HG02852 (cell line): ENCODE measurements around the gene ADAMTSL3.
"Not testable (repeated sequence)": the region's sequence is repeated elsewhere in the genome, so short reads cannot be mapped to it uniquely, and the experiment has no call there.

Source experiments
- ATAC-seq: cut with Tn5 transposase; IDR thresholded peaks from one replicate; pipeline ENCODE4 v1.9.1; 2021; ENCODE audit warnings: mild to moderate bottlenecking, moderate library complexity; ENCODE audit not compliant: unreplicated experiment

The ADAMTSL3 gene

DNA sequence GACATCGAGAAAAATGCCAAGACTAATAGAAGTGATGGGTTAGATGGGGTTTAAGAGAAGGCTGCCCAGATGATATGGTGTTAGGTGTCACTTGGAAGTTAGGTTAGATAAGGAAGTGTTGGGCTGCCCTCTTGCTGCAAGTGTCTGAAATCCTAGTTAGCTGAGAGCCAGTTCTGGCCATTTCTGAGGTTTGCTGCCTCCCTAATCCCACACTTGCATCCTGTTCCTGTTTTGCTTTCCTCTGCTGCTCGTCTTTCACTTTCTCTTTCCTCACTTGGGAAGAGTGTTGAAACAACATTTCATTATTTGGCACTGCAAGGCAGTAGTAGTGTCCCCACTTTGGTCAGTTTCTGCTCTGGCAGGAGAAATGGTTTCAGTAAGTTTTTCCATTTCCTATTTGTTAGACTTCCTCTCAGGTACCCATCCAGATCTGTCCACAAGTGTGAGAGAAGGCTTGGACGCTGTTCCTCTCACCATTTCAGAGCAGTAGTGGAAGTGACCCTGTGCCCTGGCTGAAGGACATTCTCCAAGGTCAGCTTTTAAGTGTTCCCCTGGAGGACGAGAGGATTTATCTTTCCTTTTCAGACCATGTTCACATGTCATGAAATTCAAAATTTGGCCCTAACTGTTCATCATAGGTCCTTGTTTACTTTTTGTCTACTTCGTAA is 93.3 kb downstream of the ADAMTSL3 start:
- no peak for ATAC-seq

- no peak for ATAC-seq
Measured at GRCh38 chr15:83747718-83748110, 93.8 kb downstream of the ADAMTSL3 start.

- no peak for ATAC-seq
Measured at GRCh38 chr15:83753872-83754493, 100.1 kb downstream of the ADAMTSL3 start.

- not testable (repeated sequence) for ATAC-seq
Measured at GRCh38 chr15:83757291-83757690, 103.4 kb downstream of the ADAMTSL3 start.

GRCh38 chr15:83762367-83762766 is 108.4 kb downstream of the ADAMTSL3 start:
- no peak for ATAC-seq

DNA sequence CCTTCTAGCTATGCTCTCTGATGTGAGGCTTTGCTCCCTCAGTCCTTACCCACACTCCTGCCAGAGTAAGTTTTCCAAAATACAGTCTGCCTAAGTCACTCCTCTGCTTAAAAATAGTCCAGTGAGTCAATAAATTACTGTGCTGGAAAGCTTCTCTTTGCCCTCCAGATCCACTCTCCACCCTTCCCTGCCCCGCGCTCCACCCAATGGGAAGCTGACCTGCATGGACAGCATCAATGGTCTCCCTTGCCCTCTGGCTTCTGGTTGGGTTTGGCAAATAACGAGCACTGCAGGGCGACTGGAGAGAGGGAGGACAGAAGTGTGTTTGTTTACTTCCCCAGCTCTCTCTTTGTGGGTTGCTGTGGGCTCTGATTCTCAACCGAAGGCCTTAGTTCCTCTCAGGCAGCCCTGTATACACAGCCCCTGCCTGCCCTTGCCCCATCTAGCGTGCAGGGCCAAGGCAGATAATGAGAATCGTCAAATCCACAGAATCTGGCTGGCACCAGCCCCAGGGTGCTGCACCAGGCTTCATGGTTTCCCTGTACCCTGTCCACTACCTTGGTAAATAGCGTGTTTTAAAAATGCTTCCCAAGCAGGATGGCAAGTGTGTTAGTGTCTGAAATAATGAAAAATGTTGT is 110.4 kb downstream of the ADAMTSL3 start:
- no peak for ATAC-seq

DNA sequence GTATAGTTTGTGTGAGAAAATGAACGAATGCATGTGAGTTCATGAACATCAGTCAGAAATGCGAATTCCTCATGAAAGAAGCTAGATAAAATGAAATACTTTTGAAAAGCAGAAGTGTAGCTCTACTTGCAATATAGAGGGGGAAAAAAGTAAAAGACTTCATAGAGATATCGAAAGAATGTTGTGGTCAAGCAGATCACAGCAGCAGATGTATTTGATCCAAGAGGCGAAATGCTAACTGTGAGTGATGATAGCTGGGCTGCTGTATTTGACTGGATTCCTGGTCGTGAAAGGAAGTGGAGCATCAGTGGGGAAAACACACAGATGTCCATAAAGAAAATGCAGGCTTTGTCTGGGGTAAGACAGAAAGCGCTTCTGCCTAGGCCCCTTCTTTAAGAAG is 112.4 kb downstream of the ADAMTSL3 start:
- ATAC-seq: no peak

GRCh38 chr15:83767741-83768140 is 113.8 kb downstream of the ADAMTSL3 start:
- ATAC-seq: no peak

DNA sequence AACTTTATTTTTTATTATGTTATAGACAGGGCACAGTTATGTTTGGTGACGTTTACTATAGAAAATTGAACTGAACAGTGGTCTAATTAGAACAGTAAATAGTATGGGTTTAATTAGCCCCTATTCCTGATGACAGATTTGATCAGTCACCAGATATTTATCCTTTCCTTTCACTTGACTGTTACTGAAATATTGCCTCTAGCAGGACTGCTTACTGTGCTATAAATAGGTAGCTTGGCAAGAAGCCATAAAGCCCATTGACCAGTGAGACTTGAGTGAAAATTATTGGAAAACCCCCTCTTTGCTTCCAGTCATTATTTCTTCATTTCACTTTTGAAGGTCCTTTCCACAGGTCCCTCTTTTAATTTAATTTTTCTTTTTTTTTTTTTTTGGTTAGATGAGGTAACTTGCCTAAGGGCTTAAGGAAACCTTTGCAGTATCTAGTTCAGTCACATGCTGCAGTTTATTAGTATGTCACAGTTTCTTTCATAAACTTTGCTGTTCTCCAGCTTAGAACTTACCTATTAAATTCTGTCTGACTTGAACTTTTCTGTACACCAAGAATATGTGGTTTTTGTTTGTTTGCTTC is 115.6 kb downstream of the ADAMTSL3 start:
- ATAC-seq: no peak

GRCh38 chr15:83775738-83776137 is 121.8 kb downstream of the ADAMTSL3 start:
- ATAC-seq: no peak

- ATAC-seq: no peak
Measured at GRCh38 chr15:83776986-83777385, 123.1 kb downstream of the ADAMTSL3 start.

DNA sequence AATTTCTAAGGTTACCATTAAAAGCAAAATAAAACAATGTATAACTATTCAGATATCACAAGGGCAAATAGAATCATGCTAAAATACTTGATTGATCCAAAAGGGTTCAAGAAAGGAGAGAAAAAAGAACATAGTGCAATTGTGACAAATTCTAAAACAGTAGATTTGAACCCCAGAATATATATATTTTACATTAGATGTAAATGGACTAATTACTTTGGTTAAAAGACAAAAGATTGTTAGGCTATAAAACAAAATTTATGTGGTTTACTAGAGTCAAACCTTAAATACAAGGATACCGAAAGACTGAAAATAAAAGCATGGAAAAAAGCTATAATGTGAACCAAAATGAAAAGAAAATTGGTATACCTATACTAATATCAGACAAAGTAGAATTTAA is 129.3 kb downstream of the ADAMTSL3 start:
- ATAC-seq: no peak

DNA sequence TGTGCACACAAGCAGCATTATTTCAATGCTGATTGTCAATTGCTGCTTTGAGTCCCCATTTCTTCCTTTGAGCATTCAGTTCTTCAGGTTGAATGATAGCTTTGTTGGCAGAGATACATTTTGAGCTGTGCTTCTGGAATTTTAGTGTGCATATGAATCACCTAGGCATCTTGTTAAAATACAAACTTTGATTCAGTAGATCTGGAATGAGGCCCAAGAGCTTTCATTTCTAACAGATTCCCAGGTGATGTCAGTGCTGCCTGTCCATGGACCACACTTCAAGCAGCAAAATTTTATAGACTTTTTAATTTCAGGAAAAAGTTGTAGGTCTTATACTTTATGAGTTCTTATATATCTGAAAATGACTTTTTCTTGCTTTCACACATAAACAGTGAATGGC is 131.1 kb downstream of the ADAMTSL3 start:
- ATAC-seq: no peak

DNA sequence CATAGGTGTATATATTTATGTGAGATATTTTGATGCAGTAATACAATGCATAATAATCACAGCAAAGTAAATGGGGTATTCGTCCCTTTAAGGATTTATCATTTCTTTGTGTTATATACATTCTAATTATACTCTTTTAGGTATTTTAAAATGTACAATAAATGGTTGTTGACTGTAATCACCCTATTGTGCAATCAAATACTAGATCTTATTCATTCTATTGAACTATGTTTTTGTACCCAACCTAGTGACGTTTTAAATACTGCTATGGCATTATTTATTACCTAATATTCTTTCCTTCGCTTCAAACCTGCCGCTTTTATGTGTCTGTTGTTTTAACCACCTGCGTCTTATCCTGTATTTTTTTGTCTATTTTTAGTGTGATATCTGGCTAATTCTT is 132.4 kb downstream of the ADAMTSL3 start:
- no peak for ATAC-seq

- ATAC-seq: no peak
Measured at GRCh38 chr15:83793069-83793468, 139.1 kb downstream of the ADAMTSL3 start.

GRCh38 chr15:83794209-83794608 is 140.3 kb downstream of the ADAMTSL3 start:
- ATAC-seq: no peak

GRCh38 chr15:83809345-83809744 is 155.4 kb downstream of the ADAMTSL3 start:
- no peak for ATAC-seq

- no peak for ATAC-seq
Measured at GRCh38 chr15:83810110-83810509, 156.2 kb downstream of the ADAMTSL3 start.

- ATAC-seq: no peak
Measured at GRCh38 chr15:83813682-83814081, 159.8 kb downstream of the ADAMTSL3 start.

- no peak for ATAC-seq
Measured at GRCh38 chr15:83815506-83815905, 161.6 kb downstream of the ADAMTSL3 start.

GRCh38 chr15:83816124-83816883 is 162.4 kb downstream of the ADAMTSL3 start:
- no peak for ATAC-seq
